ENCODE data around the gene ANKS4B.
"Not testable (repeated sequence)": the region's sequence is repeated elsewhere in the genome, so short reads cannot be mapped to it uniquely, and the experiment has no call there.

ANKS4B gene

GRCh38 chr16:21268236-21268635 is 34.7 kb downstream of the ANKS4B start:
- no peak for DNase-seq (ENCODE audit: low read depth)
- TF ChIP-seq CTCF (conservative IDR thresholded peaks at IDR 0.05; ENCODE audit: low read length), result no peak
- H3K4me3 ChIP-seq (ENCODE audit: low read length), result no peak overlapping the region

GRCh38 chr16:21272253-21272652 is 38.8 kb downstream of the ANKS4B start:
- H3K4me3 ChIP-seq (ENCODE audit: low read length), result no peak overlapping the region
- no peak for TF ChIP-seq CTCF (conservative IDR thresholded peaks at IDR 0.05; ENCODE audit: low read length)

GRCh38 chr16:21272763-21273162 is 39.3 kb downstream of the ANKS4B start:
- not testable (repeated sequence) for DNase-seq (ENCODE audit: low read depth); H3K4me3 ChIP-seq (ENCODE audit: low read length)

More at GRCh38 chr16:21272253-21272652, 38.8 kb downstream of the ANKS4B start:
- DNase-seq (ENCODE audit: low read depth), result no peak

- no peak for TF ChIP-seq CTCF (conservative IDR thresholded peaks at IDR 0.05; ENCODE audit: low read length)
- no peak overlapping the region for H3K4me3 ChIP-seq (ENCODE audit: low read length)
- no peak for DNase-seq (ENCODE audit: low read depth)
Measured at GRCh38 chr16:21274172-21274726, 40.8 kb downstream of the ANKS4B start.

- DNase-seq (ENCODE audit: low read depth), result no peak
- no peak overlapping the region for H3K4me3 ChIP-seq (ENCODE audit: low read length)
- TF ChIP-seq CTCF (conservative IDR thresholded peaks at IDR 0.05; ENCODE audit: low read length), result no peak
Measured at GRCh38 chr16:21275529-21275928, 42.0 kb downstream of the ANKS4B start.

GRCh38 chr16:21276090-21276489 is 42.6 kb downstream of the ANKS4B start:
- no peak for TF ChIP-seq CTCF (conservative IDR thresholded peaks at IDR 0.05; ENCODE audit: low read length)
- no peak for DNase-seq (ENCODE audit: low read depth)
- no peak overlapping the region for H3K4me3 ChIP-seq (ENCODE audit: low read length)

GRCh38 chr16:21277045-21277926 is 43.8 kb downstream of the ANKS4B start:
- DNase-seq (ENCODE audit: low read depth), result no peak
- no peak overlapping the region for H3K4me3 ChIP-seq (ENCODE audit: low read length)
- no peak for TF ChIP-seq CTCF (conservative IDR thresholded peaks at IDR 0.05; ENCODE audit: low read length)

Measured in AG10803 (cell line).